NT2/D1 (cell line): Measurements from ENCODE around the gene MBTPS1.

Source experiments
- DNase-seq: peaks from one replicate; pipeline ENCODE4 v3.0.0-alpha.2; 2011; ENCODE audit warnings: low read depth, low spot score
- H3K27me3 ChIP-seq: 2 replicates; pipeline ENCODE4 v1.6.0; 2011; ENCODE audit warnings: mild to moderate bottlenecking; ENCODE audit not compliant: insufficient read length, insufficient read depth
- H3K36me3 ChIP-seq: 2 replicates; pipeline ENCODE4 v1.6.1; 2011; ENCODE audit warnings: mild to moderate bottlenecking, low read length, mixed read lengths; ENCODE audit not compliant: insufficient read depth, insufficient read length
- H3K4me1 ChIP-seq: 2 replicates; pipeline ENCODE4 v1.5.1; 2011; ENCODE audit not compliant: insufficient read depth, insufficient read length
- H3K4me3 ChIP-seq: 2 replicates; pipeline ENCODE4 v1.5.1; 2011; ENCODE audit warnings: low read depth; ENCODE audit not compliant: insufficient read length
- H3K9ac ChIP-seq: 2 replicates; pipeline ENCODE4 v1.6.0; 2011; ENCODE audit warnings: low read depth; ENCODE audit not compliant: insufficient read length
- H3K9me3 ChIP-seq: 2 replicates; pipeline ENCODE4 v1.5.1; 2011; ENCODE audit warnings: mild to moderate bottlenecking, low read length; ENCODE audit not compliant: insufficient read depth
- SUZ12 ChIP-seq: IDR thresholded peaks from 2 replicates; pipeline ENCODE4 v1.6.1; 2011; ENCODE audit not compliant: insufficient read length, insufficient read depth; ENCODE audit errors: extremely low read depth
- YY1 ChIP-seq: IDR thresholded peaks from 2 replicates; pipeline ENCODE4 v1.6.1; 2011; ENCODE audit not compliant: insufficient read length, insufficient read depth
- ZNF274 ChIP-seq: IDR thresholded peaks from 2 replicates; pipeline ENCODE4 v1.6.1; 2011; ENCODE audit warnings: mild to moderate bottlenecking, low read depth, low read length

The MBTPS1 gene

GRCh38 chr16:84044118-84044488, 72.6 kb downstream of the MBTPS1 start:
- no peak overlapping the region for H3K4me3 ChIP-seq
- TF ChIP-seq SUZ12, result no peak
- TF ChIP-seq ZNF274, result no peak
- no peak for TF ChIP-seq YY1
- H3K4me1 ChIP-seq, result peaks cover 12% of the 10 kb centered on the region
- peak; percentile 36 for DNase-seq
- H3K9me3 ChIP-seq, result no peaks in the 10 kb centered on the region
- peaks cover 30% of the 10 kb centered on the region for H3K27me3 ChIP-seq
- no peak overlapping the region for H3K9ac ChIP-seq
- peaks cover 17% of the 10 kb centered on the region for H3K36me3 ChIP-seq

DNA sequence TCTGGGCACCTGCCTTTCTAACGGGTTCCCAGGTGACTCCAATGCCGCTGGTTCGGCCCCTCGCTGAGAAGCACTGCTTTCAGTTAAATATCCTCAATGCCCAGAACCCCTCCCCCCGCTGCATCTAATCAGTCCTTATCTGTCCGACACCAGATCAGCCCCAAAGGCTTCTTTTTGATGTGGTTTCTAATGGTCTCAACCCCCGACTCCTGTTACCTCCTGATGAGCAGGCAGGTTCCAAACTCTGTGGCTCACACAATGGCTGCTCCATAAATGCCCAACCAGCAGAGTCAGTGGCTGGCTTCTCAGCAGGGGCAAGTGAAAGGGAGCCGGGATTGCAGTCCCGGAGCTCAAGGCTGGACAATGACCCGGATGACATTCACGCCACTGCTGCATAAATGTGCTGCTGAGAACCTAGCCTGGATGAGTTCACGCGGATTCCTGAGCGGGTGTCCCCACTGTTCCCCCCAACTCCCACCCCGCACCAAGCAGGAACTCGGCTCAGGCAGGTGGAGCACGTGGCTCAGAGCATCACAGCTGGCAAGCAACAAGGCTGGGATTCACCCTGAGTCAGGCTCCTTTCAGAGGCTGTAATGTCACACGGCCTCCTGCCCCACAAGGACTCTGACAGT, 73.1 kb downstream of the MBTPS1 start:
- DNase-seq, result peak; percentile 46
- peaks cover 12% of the 10 kb centered on the region for H3K4me1 ChIP-seq
- peaks cover 35% of the 10 kb centered on the region for H3K27me3 ChIP-seq
- no peaks in the 10 kb centered on the region for H3K9me3 ChIP-seq
- H3K36me3 ChIP-seq, result peaks cover 13% of the 10 kb centered on the region
- no peak overlapping the region for H3K4me3 ChIP-seq
- peak overlapping the region; percentile 34 for H3K9ac ChIP-seq
- TF ChIP-seq SUZ12, result no peak
- TF ChIP-seq ZNF274, result no peak
- TF ChIP-seq YY1, result no peak

- H3K36me3 ChIP-seq, result peaks cover 7% of the 10 kb centered on the region
- no peak for DNase-seq
Observed at GRCh38 chr16:84042879-84043485, 73.8 kb downstream of the MBTPS1 start.

DNA sequence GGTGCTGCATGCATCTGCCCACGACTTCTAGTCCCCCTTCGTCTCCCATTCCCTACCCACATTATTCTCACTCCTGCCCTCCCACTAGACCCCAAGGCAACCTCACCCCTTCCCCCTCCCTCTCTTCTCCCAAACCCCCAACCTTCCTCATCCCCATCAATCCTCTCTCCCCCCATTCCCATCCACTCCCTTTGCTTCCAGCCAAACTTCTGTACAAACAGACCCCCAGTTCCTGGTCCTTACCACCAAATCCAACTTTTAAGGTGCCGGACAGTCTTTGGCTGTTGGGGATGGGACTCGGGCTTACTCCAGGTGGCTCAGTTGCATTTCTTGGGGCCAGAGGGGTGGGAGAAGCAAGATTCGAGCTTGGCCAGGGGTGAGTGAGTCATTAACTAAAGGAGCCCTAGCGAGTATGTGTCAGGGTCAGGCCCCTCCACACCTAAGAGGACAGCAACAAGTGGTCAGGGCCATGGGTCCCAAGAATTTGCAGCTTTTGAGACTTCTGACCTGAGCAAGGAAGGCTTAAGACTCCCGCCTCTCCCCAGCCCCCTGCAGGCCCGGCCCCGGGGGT, 74.3 kb downstream of the MBTPS1 start, which contains the start of gene SLC38A8:
Gene SLC38A8 (minus strand): TSS at position 488 of the 571 bp plus-strand sequence. CDS start 638 bp downstream, outside the sequence.
- H3K4me1 ChIP-seq, result peaks cover 12% of the 10 kb centered on the region
- no peak for TF ChIP-seq YY1
- TF ChIP-seq ZNF274, result no peak
- TF ChIP-seq SUZ12, result no peak
- H3K27me3 ChIP-seq, result peaks cover 40% of the 10 kb centered on the region
- H3K36me3 ChIP-seq, result peaks cover 2% of the 10 kb centered on the region
- no peak for DNase-seq
- peak within 1 kb of the TSS; percentile 9 for H3K4me3 ChIP-seq
- H3K9me3 ChIP-seq, result no peaks in the 10 kb centered on the region
- H3K9ac ChIP-seq, result peak within 1 kb of the TSS; percentile 34

More at GRCh38 chr16:84042879-84043485, 73.8 kb downstream of the MBTPS1 start:
- H3K4me1 ChIP-seq, result peaks cover 12% of the 10 kb centered on the region
- no peaks in the 10 kb centered on the region for H3K9me3 ChIP-seq
- no peak overlapping the region for H3K9ac ChIP-seq
- H3K27me3 ChIP-seq, result peaks cover 40% of the 10 kb centered on the region
- no peak overlapping the region for H3K4me3 ChIP-seq
- TF ChIP-seq ZNF274, result no peak
- no peak for TF ChIP-seq SUZ12
- TF ChIP-seq YY1, result no peak

- no peak for DNase-seq
- H3K4me1 ChIP-seq, result peaks cover 9% of the 10 kb centered on the region
- H3K9me3 ChIP-seq, result no peaks in the 10 kb centered on the region
- no peaks in the 10 kb centered on the region for H3K36me3 ChIP-seq
- H3K4me3 ChIP-seq, result no peak overlapping the region
- no peak for TF ChIP-seq ZNF274
- no peak for TF ChIP-seq YY1
- TF ChIP-seq SUZ12, result no peak
- no peak overlapping the region for H3K9ac ChIP-seq
- H3K27me3 ChIP-seq, result peaks cover 40% of the 10 kb centered on the region
Observed at GRCh38 chr16:84041881-84042280, 74.9 kb downstream of the MBTPS1 start.

- H3K9ac ChIP-seq, result peak overlapping the region; percentile 9
- H3K4me3 ChIP-seq, result no peak overlapping the region
- DNase-seq, result no peak
- H3K27me3 ChIP-seq, result peaks cover 45% of the 10 kb centered on the region
- no peaks in the 10 kb centered on the region for H3K36me3 ChIP-seq
- peaks cover 9% of the 10 kb centered on the region for H3K4me1 ChIP-seq
- no peak for TF ChIP-seq SUZ12
- TF ChIP-seq ZNF274, result no peak
- no peak for TF ChIP-seq YY1
- peaks cover 4% of the 10 kb centered on the region for H3K9me3 ChIP-seq
Observed at GRCh38 chr16:84040823-84041820, 75.6 kb downstream of the MBTPS1 start.
